HAP-1 (cell line): ENCODE measurements around the gene NSDHL.

Experiments used
- DNase-seq, 2 experiments: peaks; one replicate each; pipeline ENCODE4 v3.0.0-alpha.2; 2016 to 2020; ENCODE audit warnings: low spot score in 2 of 2
- H3K27me3 ChIP-seq: fragments of 250-450 bp; sonication (Bioruptor Pico); 2 replicates; pipeline ENCODE4 v1.5.1; 2020; ENCODE audit warnings: low read depth, mild to moderate bottlenecking, moderate library complexity
- H3K36me3 ChIP-seq: fragments of 250-450 bp; sonication (Bioruptor Pico); replicated peaks from 2 replicates; pipeline ENCODE4 v1.5.1; 2020; ENCODE audit warnings: mild to moderate bottlenecking
- H3K4me1 ChIP-seq: fragments of 250-450 bp; sonication (Bioruptor Pico); 2 replicates; pipeline ENCODE4 v1.5.1; 2020; ENCODE audit warnings: mild to moderate bottlenecking
- H3K4me3 ChIP-seq: fragments of 250-450 bp; sonication (Bioruptor Pico); 2 replicates; pipeline ENCODE4 v1.5.1; 2020; ENCODE audit warnings: mild to moderate bottlenecking, moderate library complexity
- H3K9me3 ChIP-seq: fragments of 250-450 bp; sonication (Bioruptor Pico); 2 replicates; pipeline ENCODE4 v1.5.1; 2020; ENCODE audit warnings: mild to moderate bottlenecking, moderate library complexity
- in situ Hi-C: fragments of 300-500 bp; cut with MboI; formaldehyde crosslinking; loops from 3 replicates; pipeline ENCODE4 v1.14.3; 2020; ENCODE audit warnings: low sequenced_read_pairs, inconsistent platforms, mixed read lengths

Gene NSDHL

GRCh38 chrX:152915541-152916241, 84.8 kb downstream of the NSDHL start:
- H3K9me3 ChIP-seq, result no peaks in the 10 kb centered on the region
- H3K4me1 ChIP-seq, result no peaks in the 10 kb centered on the region
- DNase-seq, result peak; percentile 41 to 67
- in situ Hi-C loops, result no loop called here
- H3K4me3 ChIP-seq, result no peak overlapping the region
- H3K36me3 ChIP-seq, result no peaks in the 10 kb centered on the region
- H3K27me3 ChIP-seq, result no peaks in the 10 kb centered on the region

- H3K4me3 ChIP-seq, result no peak overlapping the region
- in situ Hi-C loops, result no loop called here
- no peak for DNase-seq
Observed at GRCh38 chrX:152917656-152918579, 87.1 kb downstream of the NSDHL start.

DNA sequence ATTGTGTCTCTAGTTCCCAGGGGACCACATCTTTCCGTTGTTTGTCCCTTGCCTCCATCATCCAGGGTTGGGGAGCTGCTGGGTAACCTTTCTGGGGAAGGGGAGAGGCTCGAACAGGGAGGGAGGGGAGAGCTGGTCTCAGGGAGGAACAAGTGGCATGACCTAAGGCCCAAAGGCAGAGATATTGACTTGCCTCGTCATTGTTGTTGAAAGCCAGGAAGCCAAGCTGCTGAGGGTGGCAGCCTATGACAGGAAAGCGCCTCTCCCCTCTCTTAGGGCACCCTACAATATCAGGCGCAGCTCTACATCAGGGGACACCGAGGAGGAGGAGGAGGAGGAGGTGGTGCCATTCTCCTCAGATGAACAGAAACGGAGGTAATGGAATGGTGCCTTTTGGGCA, 87.8 kb downstream of the NSDHL start:
- in situ Hi-C loops, result no loop called here
- Histone ChIP-seq H3K9me3 (no peaks in the 10 kb centered on the region), H3K4me1 (no peaks in the 10 kb centered on the region), H3K4me3 (no peak overlapping the region), H3K27me3 (no peaks in the 10 kb centered on the region), H3K36me3 (no peaks in the 10 kb centered on the region)
- DNase-seq, result no peak

More at GRCh38 chrX:152917656-152918579, 87.1 kb downstream of the NSDHL start:
- Histone ChIP-seq H3K4me1 (no peaks in the 10 kb centered on the region), H3K27me3 (no peaks in the 10 kb centered on the region), H3K36me3 (no peaks in the 10 kb centered on the region), H3K9me3 (no peaks in the 10 kb centered on the region)
